Transverse colon (tissue), 3 donors: Measurements from ENCODE around the gene MRAS.

Experiments used
- CTCF ChIP-seq, 5 experiments: fragments of 200-600 bp in 3 of 5; fragments of 450-650 bp in 2 of 5; sonication (generic) in 3 of 5; IDR thresholded peaks; 1 replicate in 2 of 5; 2 replicates in 3 of 5; pipeline ENCODE4 v1.5.1; 2016 to 2017; ENCODE audit warnings: antibody characterized with exemption in 5 of 5, inconsistent platforms in 3 of 5, mild to moderate bottlenecking in 2 of 5, moderate library complexity in 1 of 5
- POLR2A ChIP-seq: fragments of 450-650 bp; IDR thresholded peaks from one replicate; pipeline ENCODE4 v1.6.1; 2016; ENCODE audit warnings: antibody characterized with exemption, mild to moderate bottlenecking, moderate library complexity

- TF ChIP-seq CTCF (IDR thresholded peaks at IDR 0.05) (no peak), POLR2A (no peak)
Observed at GRCh38 chr3:138383715-138384465, 35.5 kb downstream of the MRAS start.
